ENCODE data around the gene C20orf144. TPM values are rescaled to one million over a fixed set of nuclear protein-coding genes. Genes with fewer than 3 reads are reported as not detected.

Gene C20orf144
- total and polyA plus RNA-seq, 9 of the 15 experiments (the other 6 are each of a cell fraction or from before 2014, with no cell fraction given): 0.04 to 0.23 (median 0.11) TPM; not detected in 2

DNA sequence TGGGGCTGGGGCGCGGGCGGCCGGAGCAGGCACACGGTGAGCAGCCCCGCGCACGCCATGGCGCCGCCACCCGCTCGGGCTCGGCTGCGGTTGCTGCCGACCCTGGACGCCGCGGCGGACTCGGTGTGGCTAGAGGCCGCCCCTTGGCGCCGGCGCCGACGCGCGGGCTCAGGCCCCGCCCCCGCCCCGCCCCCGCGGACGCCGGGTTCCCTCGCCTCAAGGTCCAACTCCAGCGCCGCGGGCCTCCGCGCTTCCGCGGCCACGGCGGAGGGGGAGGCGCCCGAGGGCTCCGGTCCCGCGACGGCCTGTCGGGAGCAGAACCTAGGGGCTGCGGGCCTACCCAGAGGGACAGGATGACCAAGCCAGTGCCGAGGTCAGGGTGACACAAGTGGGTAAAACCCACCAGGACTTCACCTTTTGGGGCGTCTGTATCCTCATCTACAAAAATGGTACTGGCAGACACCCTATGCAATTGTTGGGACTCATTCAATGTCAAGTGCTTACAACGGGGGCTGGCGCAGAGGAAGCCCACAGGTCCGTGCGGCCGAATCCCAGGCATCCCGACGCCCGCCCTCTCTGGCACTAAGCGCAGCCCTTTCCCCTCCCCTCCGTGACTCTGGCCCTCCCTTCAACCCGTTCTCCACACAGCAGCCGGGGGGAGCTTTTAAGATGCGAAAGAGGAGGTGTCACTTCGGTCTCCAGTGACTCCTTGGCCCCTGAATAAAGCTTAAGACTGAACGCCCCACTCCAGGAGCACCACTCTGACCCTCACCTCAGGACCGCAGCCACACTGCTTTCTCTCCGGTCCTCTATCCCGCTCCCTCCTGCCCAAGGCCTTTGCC, 12.4 kb downstream of the C20orf144 start, which contains the start of gene NECAB3 (continued):
- TF ChIP-seq CREB3 (tag; conservative IDR thresholded peaks at IDR 0.05; ENCODE audit: low read depth): no peak
- TF ChIP-seq ZNF551 (CRISPR knock-in tag; IDR thresholded peaks at IDR 0.05): no peak
- no peak for TF ChIP-seq RBBP5 (IDR thresholded peaks at IDR 0.05; ENCODE audit: borderline replicate concordance, insufficient read depth, low read length, poor library complexity, severe bottlenecking)
- no peak for TF ChIP-seq PCBP2 (IDR thresholded peaks at IDR 0.05; ENCODE audit: low read depth, low read length, poor library complexity, severe bottlenecking)
- TF ChIP-seq TCF3 (CRISPR knock-in tag; IDR thresholded peaks at IDR 0.05): 0 out of 2 replicates have a peak, but pooled peaks have one; percentile 2
- no peak for TF ChIP-seq PRMT5 (CRISPR knock-in tag; IDR thresholded peaks at IDR 0.05)
- TF ChIP-seq ESRRB (CRISPR knock-in tag; IDR thresholded peaks at IDR 0.05; ENCODE audit: borderline replicate concordance): no peak
- peak; percentile 82; the same call in 1 of the 2 replicates for TF ChIP-seq HINFP (tag; conservative IDR thresholded peaks at IDR 0.05; ENCODE audit: low read depth)
- no peak for TF ChIP-seq KLF16 (IDR thresholded peaks at IDR 0.05)
- TF ChIP-seq NFIX (CRISPR knock-in tag; IDR thresholded peaks at IDR 0.05; ENCODE audit: low read depth): no peak
- TF ChIP-seq, protein P1, sequence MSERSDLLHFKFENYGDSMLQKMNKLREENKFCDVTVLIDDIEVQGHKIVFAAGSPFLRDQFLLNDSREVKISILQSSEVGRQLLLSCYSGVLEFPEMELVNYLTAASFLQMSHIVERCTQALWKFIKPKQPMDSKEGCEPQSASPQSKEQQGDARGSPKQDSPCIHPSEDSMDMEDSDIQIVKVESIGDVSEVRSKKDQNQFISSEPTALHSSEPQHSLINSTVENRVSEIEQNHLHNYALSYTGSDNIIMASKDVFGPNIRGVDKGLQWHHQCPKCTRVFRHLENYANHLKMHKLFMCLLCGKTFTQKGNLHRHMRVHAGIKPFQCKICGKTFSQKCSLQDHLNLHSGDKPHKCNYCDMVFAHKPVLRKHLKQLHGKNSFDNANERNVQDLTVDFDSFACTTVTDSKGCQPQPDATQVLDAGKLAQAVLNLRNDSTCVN (CRISPR knock-in tag; IDR thresholded peaks at IDR 0.05): no peak
- TF ChIP-seq, protein P2, sequence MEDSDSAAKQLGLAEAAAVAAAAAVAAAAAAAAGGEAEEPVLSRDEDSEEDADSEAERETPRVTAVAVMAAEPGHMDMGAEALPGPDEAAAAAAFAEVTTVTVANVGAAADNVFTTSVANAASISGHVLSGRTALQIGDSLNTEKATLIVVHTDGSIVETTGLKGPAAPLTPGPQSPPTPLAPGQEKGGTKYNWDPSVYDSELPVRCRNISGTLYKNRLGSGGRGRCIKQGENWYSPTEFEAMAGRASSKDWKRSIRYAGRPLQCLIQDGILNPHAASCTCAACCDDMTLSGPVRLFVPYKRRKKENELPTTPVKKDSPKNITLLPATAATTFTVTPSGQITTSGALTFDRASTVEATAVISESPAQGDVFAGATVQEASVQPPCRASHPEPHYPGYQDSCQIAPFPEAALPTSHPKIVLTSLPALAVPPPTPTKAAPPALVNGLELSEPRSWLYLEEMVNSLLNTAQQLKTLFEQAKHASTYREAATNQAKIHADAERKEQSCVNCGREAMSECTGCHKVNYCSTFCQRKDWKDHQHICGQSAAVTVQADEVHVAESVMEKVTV (CRISPR knock-in tag; IDR thresholded peaks at IDR 0.05): no peak
- no peak for TF ChIP-seq ZNF146 (CRISPR knock-in tag; IDR thresholded peaks at IDR 0.05; ENCODE audit: unreplicated experiment)
- TF ChIP-seq RBM34 (IDR thresholded peaks at IDR 0.05; ENCODE audit: borderline replicate concordance, insufficient read depth, low read length): no peak
- no peak for TF ChIP-seq ZKSCAN3 (CRISPR knock-in tag; IDR thresholded peaks at IDR 0.05)
- TF ChIP-seq ERF (CRISPR knock-in tag; IDR thresholded peaks at IDR 0.05): no peak
- peak; percentile 49; the same call in 1 of the 2 replicates for TF ChIP-seq PHF8 (IDR thresholded peaks at IDR 0.05; ENCODE audit: borderline replicate concordance, low read length)
- no peak for TF ChIP-seq TCF7 (IDR thresholded peaks at IDR 0.05; ENCODE audit: borderline replicate concordance)
- no peak for TF ChIP-seq ZNF384 (IDR thresholded peaks at IDR 0.05; ENCODE audit: low read depth, low read length)

Measured in K562 (cell line).